ENCODE measurements around the gene SLC26A4. TPM values are rescaled to one million over a fixed set of nuclear protein-coding genes. Genes with fewer than 3 reads are reported as not detected.

Gene SLC26A4
- total and polyA plus RNA-seq, 2 donors (not counting 1 experiment from before 2014, with no cell fraction given) = 0.33 to 0.50 TPM

GRCh38 chr7:107663196-107663595 lies 2.6 kb downstream of the SLC26A4 start:
- Histone ChIP-seq H3K27me3 (ENCODE audit: control insufficient read depth, insufficient read depth, low read length) (peaks cover 3% of the 10 kb centered on the region), H3K4me2 (ENCODE audit: extremely low read depth, insufficient read depth, low read length) (no peak overlapping the region), H3K9me3 (ENCODE audit: control insufficient read depth, insufficient read depth, low read depth, low read length) (no peaks in the 10 kb centered on the region), H3K79me2 (ENCODE audit: control insufficient read depth, insufficient read depth, low read length) (no peaks in the 10 kb centered on the region), H3K4me3 (replicated peaks in 1 of 4; ENCODE audit: control extremely low read depth in 1 of 4, insufficient read depth in 1 of 4, low read depth in 3 of 4, low read length in 4 of 4) (no peak overlapping the region), H3K36me3 (ENCODE audit: control insufficient read depth, insufficient read depth, low read length) (no peaks in the 10 kb centered on the region), H3K9ac (ENCODE audit: insufficient read depth, low read length) (no peak overlapping the region), H2AFZ (ENCODE audit: low read length) (no peak overlapping the region), H3K4me1 (ENCODE audit: control insufficient read depth, extremely low read depth, insufficient read depth, low read length) (peaks cover 11% of the 10 kb centered on the region), H4K20me1 (ENCODE audit: control insufficient read depth, extremely low read depth, insufficient read depth, low read length) (no peaks in the 10 kb centered on the region), H3K27ac (ENCODE audit: insufficient read depth, low read length) (no peak overlapping the region)
- no peak for TF ChIP-seq CTCF (conservative IDR thresholded peaks at IDR 0.05 in 1 of 2, IDR thresholded peaks at IDR 0.05 in 1 of 2; ENCODE audit: low read depth in 1 of 2, low read length in 2 of 2)
- no peak for TF ChIP-seq EZH2 (IDR thresholded peaks at IDR 0.05; ENCODE audit: low read length, missing control alignments)
- no peak for DNase-seq (ENCODE audit: low read depth in 2 of 2)

- Histone ChIP-seq H3K79me2 (ENCODE audit: control insufficient read depth, insufficient read depth, low read length) (no peaks in the 10 kb centered on the region), H4K20me1 (ENCODE audit: control insufficient read depth, extremely low read depth, insufficient read depth, low read length) (no peaks in the 10 kb centered on the region), H3K36me3 (ENCODE audit: control insufficient read depth, insufficient read depth, low read length) (no peaks in the 10 kb centered on the region), H3K4me1 (ENCODE audit: control insufficient read depth, extremely low read depth, insufficient read depth, low read length) (no peaks in the 10 kb centered on the region), H2AFZ (ENCODE audit: low read length) (no peak overlapping the region), H3K9me3 (ENCODE audit: control insufficient read depth, insufficient read depth, low read depth, low read length) (no peaks in the 10 kb centered on the region), H3K9ac (ENCODE audit: insufficient read depth, low read length) (no peak overlapping the region), H3K4me3 (replicated peaks in 1 of 4; ENCODE audit: control extremely low read depth in 1 of 4, insufficient read depth in 1 of 4, low read depth in 3 of 4, low read length in 4 of 4) (no peak overlapping the region), H3K4me2 (ENCODE audit: extremely low read depth, insufficient read depth, low read length) (no peak overlapping the region), H3K27ac (ENCODE audit: insufficient read depth, low read length) (no peak overlapping the region), H3K27me3 (ENCODE audit: control insufficient read depth, insufficient read depth, low read length) (peaks cover under 1% of the 10 kb centered on the region)
- DNase-seq (ENCODE audit: low read depth in 2 of 2) = no peak
- TF ChIP-seq CTCF (conservative IDR thresholded peaks at IDR 0.05 in 1 of 2, IDR thresholded peaks at IDR 0.05 in 1 of 2; ENCODE audit: low read depth in 1 of 2, low read length in 2 of 2) (no peak), EZH2 (IDR thresholded peaks at IDR 0.05; ENCODE audit: low read length, missing control alignments) (no peak)
These were observed 6.2 kb downstream of the SLC26A4 start for GRCh38 chr7:107666790-107667189.

GRCh38 chr7:107667341-107667740 lies 6.7 kb downstream of the SLC26A4 start:
- Histone ChIP-seq H3K79me2 (ENCODE audit: control insufficient read depth, insufficient read depth, low read length) (no peaks in the 10 kb centered on the region), H2AFZ (ENCODE audit: low read length) (no peak overlapping the region), H3K4me1 (ENCODE audit: control insufficient read depth, extremely low read depth, insufficient read depth, low read length) (no peaks in the 10 kb centered on the region), H3K4me2 (ENCODE audit: extremely low read depth, insufficient read depth, low read length) (no peak overlapping the region), H3K9me3 (ENCODE audit: control insufficient read depth, insufficient read depth, low read depth, low read length) (no peaks in the 10 kb centered on the region), H3K9ac (ENCODE audit: insufficient read depth, low read length) (no peak overlapping the region), H3K27ac (ENCODE audit: insufficient read depth, low read length) (no peak overlapping the region), H4K20me1 (ENCODE audit: control insufficient read depth, extremely low read depth, insufficient read depth, low read length) (no peaks in the 10 kb centered on the region), H3K36me3 (ENCODE audit: control insufficient read depth, insufficient read depth, low read length) (no peaks in the 10 kb centered on the region), H3K27me3 (ENCODE audit: control insufficient read depth, insufficient read depth, low read length) (no peaks in the 10 kb centered on the region), H3K4me3 (replicated peaks in 1 of 4; ENCODE audit: control extremely low read depth in 1 of 4, insufficient read depth in 1 of 4, low read depth in 3 of 4, low read length in 4 of 4) (no peak overlapping the region)
- peak in 1 of 2 donors; percentile 51 for DNase-seq (ENCODE audit: low read depth in 2 of 2)
- TF ChIP-seq CTCF (conservative IDR thresholded peaks at IDR 0.05 in 1 of 2, IDR thresholded peaks at IDR 0.05 in 1 of 2; ENCODE audit: low read depth in 1 of 2, low read length in 2 of 2) (no peak), EZH2 (IDR thresholded peaks at IDR 0.05; ENCODE audit: low read length, missing control alignments) (no peak)

Data from fibroblast of lung (primary cell).